Measurements from ENCODE around the gene CHRNA9.

CHRNA9 gene

DNA sequence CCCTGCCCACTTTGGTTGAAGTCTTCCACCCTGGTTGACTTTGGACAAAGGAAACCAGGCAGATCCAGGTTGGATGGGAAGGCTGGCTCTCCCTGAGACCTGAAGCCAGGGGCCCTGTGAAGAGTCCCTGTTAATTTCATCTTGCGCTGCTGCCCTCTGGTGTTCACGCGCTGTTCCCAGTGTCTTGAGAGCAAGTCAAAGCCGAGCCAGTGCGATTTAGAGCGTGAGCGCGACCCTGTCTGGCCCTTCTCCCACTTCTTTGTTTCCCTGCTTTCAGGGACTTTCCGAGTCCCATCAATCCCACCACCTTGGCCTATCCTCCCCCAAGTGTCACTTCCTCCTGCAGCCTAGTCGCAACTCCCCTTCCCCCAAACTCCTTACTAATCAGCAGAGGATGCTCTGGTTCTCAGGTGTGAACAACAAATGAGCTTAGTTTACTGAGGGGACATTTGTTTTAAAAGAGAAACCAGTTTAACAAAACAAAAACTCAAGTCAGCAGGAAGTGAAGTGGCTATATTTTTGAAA, 25.8 kb upstream of the CHRNA9 start:
- peak; percentile 86 for DNase-seq (ENCODE audit: low read depth)

DNA sequence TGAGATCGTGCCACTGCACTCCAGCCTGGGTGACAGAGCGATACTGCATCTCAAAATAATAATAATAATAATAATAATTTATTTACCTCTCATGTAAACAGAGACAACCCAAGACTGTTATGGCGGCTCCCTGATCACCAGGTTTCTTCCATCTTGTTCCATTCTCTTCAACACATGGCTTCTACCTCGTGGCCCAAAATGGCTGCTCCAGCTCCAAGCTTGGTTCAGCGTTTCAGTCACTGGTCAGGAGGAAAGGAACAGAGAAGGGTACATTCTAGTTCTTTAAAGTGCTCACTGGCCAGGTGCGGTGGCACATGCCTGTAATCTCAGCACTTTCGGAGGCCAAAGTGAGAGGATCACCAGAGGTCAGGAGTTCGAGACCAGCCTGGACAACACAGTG, 24.9 kb upstream of the CHRNA9 start:
- no peak for DNase-seq (ENCODE audit: low read depth)

DNA sequence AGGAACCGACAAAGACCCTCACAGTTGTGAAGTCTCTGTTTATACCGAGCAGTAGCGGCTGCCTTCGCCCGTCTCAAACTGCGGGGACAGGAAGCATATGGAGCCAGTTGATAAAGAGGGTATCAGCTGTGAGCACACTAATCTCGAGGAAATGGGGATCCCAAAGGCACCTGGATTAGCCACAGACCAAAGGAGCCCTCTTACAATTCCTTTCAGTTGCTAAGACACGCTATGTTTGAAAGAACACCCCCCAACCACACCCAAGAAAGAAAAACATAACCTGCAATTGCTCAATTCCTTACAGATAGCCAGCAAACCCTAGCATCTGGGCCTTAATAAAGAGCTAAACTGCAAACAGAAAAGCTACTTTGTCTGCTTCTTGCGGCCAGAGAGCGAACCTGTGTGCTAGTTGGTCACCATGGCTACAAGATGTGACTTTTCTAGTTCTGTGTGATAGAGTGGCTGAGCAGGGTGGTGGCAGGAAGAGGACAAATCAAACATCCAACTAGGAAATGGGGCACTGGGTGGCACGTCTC, 23.3 kb upstream of the CHRNA9 start:
- no peak for DNase-seq (ENCODE audit: low read depth)

DNA sequence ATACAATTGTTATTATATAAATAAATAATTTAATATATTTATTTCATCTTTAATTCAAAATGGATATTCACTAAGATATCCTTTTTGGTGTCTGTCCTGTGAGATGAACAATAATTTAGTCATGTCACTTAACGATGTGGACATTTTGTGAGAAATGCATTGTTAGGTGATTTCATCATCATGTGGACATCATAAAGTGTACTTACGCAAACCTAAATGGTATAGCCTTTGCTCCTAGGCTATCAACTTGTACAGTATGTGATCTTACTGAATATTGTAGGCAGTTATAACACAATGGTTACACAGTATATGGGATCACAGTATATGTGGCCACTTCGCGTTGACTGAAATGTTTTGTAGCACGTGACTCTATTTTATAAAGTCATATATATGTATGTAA, 20.2 kb upstream of the CHRNA9 start:
- DNase-seq (ENCODE audit: low read depth): no peak

DNA sequence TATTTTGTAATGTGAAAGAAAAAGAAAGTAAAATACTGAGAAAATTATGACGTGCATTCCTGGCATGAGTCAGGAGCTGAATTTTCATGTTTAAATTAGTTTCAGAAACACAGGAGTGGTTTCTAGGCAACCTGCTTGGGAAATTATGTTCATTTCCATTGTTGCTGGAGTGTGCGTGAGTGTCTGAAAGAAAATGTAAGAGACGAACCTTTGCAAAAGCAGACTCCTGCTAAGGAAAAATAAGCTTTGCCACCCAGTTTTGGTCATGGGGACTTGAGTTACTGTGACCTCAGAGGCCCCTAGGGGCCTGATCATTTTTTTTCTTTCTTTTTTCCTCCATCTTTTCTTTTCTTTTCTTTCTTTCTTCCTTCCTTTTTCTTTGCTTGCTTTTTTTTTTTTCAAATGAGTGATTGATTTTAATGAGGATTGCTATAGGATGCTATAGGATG, 18.8 kb upstream of the CHRNA9 start:
- no peak for DNase-seq (ENCODE audit: low read depth)

DNA sequence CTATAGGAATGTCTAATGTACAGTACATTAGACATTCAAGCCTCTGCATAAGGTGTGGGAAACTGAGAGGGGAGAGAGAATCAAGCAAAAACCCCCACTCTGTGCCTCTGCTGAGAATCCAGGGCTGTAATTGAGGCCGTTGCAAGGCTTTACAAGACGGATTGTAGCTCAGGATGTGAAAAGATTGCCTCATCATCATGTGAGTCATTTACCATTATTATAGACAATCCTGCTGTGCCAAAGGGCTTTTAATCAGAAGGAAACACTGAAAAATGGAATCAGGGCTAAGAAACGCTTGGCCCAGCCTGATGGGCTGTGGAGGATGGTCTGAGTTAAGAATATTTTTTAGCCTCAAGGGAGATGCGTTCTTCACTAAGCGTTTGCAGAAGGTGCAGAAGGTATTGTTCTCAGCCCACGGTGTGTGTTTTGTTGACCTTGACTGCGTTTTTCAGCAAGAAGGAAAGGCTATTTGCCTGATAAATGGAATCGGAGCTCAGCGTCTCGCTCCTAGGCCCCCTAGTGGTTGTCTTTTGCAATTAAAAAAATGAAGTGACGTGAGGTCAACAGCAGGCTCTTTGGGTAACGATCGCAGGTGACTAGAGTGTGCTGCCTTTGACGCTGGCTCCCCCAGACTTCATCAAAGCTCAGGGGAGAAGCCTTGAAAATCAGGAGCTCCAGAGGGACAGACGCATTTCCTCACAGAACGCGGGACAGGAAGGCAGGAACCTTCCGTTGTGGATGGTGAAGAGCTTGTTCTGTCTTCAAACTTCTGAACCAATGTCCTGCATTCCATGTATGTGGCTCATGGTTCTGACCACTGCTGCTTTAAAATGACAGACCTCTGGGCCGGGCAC, 18.1 kb upstream of the CHRNA9 start:
- DNase-seq (ENCODE audit: low read depth): peak; percentile 47

DNA sequence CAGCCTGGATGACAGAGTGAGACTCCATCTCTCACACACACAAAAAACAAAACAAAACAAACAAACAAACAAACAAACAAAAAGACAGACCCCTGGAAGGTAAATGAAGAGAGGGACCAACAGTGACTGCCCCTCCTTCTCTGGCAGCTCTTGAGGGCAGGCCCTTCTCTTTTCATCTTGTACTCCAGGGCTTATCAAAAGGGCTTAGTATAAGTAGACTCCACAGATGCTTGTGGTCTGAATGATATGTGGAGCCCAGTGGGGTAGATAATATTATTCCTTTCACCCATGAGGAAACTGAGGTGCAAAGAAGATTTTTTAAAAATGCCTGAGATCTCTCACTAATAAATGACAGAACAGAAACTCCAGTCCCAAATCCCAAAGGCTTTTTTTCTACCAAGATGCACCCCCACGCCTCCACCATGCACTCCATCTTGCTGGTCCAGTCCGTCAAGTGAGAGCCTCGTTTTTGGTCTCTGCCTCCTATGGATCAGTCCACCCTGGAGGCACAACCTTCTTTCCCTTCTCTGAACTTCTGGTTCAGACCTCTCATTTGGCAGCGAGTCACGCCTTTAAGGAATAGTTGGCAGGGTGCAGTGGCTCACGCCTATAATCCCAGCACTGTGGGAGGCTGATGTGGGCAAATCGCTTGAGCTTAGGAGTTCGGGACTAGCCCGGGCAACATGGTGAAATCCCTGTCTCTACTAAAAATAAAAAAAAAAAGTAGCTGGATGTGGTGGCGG, 17.0 kb upstream of the CHRNA9 start:
- no peak for DNase-seq (ENCODE audit: low read depth)

DNA sequence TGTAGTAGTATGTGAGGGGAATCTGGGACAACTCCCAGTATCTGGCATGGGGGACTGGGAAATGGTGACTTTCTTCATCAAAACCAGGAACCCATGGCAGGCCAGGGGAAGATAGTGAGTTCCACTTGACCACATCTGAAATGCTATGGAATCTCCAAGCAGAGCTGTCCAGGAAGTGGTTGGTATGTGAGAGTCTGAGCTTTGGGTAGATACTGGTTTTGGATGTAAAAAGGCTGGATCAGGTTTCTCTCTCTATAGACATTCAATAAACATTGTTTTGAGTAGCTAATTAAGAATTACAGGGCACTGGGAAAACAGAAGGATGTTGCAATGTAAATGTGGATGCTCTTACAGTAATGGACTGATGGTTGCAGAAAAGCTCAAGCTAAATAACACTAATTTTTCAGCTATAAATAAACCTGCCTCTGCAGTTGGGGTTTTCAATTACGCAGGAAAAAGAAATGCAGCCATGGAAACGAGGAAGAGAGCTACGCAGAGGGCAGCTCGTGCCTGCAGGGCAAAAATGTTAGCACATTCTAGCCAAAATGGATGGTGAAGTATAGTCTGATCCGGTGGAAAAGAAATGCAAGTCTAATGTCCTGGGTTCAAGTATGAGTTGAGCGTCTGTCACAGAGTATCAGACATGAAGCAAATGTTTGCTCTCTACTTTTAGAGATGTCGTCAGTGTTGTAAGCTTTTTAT, 13.4 kb upstream of the CHRNA9 start:
- no peak for DNase-seq (ENCODE audit: low read depth)

DNA sequence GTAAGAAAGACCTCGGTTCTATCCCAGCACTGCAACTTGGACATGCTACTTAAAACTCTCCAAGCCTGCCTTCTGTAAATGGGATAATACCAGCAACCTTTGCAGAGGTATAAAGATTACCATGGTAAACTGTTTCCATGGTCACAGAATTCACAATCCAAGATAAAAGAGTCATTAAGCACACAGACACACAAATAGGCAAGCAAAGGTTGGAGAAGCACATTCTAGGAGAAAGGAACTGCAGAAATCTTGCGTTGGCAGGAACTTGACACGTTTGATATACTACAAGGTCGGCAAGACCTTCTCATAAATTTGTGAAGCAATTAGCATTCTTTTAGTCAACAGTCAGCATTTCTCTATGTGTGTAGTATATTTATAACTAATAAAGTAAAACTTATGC, 12.3 kb upstream of the CHRNA9 start:
- no peak for DNase-seq (ENCODE audit: low read depth)

DNA sequence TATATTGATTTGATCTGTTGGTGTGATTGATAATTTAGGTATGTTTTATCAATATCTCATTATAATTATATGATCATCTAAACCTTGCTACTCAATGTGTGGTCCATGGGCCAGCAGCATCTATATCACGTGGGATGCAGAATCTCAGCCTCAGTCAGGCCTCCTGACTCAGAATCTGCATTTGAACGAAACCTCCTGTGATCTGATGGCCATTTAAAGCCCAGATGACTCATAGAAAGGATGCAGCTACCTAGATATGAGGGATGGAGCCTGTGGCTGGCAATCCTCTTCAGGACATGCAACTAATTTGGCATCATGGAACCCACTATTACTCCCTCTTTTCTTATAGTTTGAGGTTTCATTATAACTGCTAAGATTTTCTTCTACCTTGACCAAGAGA, 11.3 kb upstream of the CHRNA9 start:
- DNase-seq (ENCODE audit: low read depth): no peak

DNA sequence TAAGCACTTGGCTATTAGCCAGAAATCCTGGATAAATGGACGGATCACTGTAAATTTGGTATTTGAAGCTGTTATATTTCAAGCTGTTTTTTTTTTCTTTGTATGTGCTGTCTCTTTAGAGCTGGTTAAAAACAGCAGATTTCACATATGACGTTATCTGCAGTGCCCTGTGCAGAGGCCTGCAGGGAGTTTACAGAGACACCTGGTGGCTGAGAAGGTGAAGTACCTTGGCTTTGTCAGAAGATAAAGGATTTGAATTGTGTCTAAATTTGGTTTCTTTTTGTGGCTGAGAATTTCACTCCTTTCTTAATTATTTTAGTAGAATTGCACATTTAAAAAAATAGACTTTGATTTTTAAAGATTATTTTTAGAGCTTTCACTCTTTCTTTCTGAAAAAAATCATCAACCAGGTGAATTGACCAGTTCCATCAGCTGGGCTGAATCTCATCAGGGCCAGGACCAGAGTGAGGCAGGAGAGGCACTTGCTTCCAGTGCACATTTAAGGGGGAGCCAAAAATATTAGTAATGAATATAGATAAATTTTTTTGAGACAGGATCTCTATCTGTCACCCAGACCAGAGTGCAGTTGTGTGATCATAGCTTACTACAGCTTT, 9.6 kb upstream of the CHRNA9 start:
- DNase-seq (ENCODE audit: low read depth): peak; percentile 40

DNA sequence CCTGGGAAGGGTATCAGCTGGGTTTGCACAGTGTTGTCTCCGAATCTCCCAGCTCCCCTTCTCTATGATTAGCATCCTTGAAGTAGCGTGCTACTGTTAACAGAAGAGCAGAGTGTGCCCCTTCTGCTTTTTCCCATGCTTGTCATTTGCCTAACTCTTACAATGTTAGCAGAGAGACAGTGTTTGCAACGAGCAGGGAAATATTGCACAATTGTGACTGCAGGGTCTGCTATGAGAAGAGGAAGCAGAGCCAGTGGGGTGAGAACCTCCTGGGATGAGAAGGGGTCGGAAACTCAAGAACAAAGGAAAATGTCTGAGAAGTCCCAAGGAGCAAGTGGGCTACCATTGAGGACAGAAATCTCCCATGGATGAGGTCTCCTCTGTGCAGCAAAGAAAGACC, 7.8 kb upstream of the CHRNA9 start:
- DNase-seq (ENCODE audit: low read depth): no peak

DNA sequence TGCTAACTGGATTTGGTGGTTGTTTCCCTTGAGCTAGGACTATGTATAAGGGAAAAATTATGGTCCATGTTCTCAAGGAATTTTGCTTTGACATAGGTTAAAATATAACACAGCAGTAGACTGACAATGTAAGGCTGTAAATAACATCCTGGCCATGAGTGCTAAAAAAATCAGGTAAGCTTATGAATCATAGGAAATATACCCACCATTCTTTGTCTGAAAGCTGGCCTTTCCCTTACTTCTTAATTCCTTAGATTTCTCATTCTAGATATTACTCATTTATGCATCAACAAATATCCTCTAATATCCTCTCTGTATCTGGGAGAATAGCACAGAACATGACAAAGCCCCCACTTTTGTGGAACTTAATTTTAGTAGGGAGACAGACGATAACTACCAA, 6.8 kb upstream of the CHRNA9 start:
- no peak for DNase-seq (ENCODE audit: low read depth)

DNA sequence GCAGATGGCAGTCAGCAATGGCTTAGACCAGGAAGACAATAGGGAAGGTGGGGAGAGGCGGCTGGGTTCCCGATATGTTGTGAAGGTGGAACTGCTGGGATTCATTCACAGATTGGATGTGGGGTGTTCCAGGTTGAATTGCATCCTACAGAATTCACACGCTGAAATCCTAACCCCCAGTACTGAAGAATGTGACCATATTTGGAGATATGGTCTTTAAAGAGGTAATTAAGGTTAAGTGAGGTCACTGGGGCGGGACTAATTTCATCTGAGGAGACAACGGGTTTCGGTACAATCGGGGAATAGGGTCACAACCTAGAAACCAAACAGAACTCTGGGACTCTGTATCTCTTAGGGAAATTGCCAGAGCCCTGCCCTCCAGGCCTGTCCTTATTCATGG, 5.3 kb upstream of the CHRNA9 start:
- no peak for DNase-seq (ENCODE audit: low read depth)

DNA sequence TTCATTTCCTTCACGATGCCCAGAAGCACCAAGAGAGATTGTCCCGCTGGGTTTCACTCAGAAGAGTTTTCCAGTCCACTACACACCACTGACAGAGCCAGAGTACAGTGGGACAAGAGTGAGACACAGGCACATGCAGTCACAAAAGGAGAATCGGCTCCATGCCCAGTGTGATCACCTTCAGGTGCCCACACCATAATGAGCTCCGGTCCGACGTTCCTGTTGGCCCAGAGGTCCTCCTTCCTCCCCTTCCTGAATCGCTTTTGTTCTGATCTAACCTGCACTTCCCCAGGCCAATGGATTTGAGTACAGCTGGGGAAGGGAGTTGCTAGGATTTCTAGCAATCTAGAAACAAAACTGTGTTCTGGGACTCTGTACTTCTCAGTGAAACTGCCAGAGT, 4.6 kb upstream of the CHRNA9 start:
- DNase-seq (ENCODE audit: low read depth): no peak

DNA sequence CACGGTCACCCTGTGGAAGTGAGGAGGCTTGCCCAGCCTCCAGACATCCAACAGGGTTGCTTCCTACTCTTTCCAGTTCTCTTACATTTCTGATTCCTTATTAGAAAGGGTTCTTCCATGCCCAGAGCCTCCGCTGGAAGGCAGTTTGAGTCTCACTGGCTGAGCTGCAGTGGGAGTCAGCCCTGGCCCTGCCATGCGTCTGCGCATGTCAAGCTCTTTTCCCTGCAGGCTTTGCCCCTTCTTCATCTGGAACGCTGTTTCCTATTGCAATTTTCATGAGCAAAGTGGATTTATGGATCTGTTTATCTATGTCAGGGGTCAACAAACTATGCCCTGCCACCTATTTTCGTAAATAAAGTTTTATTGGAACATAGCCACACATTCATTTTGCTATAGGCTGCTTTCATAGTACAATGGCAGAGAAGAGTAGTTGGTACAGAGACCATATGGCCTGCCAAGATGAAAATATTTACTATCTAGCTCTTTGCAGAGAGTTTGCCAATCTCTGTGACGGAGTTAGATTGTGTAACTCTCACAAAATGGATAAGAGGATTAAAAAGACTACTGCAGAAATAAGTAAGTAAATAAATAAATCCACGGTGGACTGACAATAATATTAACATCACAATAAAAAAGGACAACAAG, 3.9 kb upstream of the CHRNA9 start:
- no peak for DNase-seq (ENCODE audit: low read depth)

DNA sequence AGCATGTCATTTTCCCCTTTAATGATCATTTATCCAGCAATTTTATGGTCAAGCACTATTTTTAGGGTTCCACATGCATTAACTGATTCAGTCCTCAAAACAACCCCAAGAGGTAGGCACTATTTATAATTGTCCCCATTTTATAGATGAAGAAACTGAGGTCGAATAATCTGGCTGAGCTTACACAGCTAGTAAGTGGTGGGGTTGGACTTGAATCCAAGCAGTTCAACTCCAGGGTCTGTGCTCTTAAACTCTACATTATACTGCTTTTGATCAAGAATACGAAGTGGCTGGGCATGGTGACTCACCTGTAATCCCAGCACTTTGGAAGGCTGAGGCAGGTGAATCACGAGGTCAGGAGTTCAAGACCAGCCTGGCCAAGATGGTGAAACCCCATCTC, 3.2 kb upstream of the CHRNA9 start:
- no peak for DNase-seq (ENCODE audit: low read depth)

DNA sequence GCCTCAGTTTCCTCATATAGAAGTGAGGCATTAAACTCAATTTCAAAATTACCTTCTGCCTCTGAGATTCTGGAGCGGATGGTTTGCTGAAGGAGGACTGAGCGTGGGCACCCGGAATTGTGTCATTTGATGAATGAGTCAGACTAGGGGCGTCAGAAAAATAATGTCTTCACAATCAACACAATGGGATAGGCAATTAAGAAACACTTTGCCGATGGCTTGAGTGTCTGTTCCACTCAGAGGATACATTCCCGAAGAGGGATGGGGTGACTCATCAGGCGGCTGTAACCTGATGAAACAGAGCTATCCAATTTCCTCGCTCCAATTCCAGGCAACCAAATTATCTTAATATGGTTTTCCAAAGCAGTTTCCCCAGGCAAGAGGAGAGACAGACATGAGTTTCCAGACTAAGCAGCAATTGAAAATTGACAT, 1.2 kb upstream of the CHRNA9 start:
- DNase-seq (ENCODE audit: low read depth): no peak

DNA sequence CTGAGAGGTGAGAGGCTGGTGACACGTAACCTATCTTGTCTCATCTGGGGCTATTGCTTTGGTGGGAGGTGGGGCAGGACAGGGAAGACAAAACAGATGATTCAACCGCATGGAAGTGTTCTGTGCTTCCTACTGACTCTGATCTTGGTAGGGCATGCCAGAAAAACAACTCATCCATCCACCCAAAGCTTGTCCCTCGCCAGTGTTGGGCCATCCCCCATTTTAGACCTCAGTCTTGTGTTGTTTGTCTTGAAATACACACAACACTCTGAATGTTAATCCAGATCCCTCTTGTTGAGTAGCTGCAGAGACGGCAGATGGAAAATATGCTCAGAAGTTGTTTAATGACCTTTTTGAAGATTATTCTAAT, 377 bp downstream of the CHRNA9 start:
- no peak for DNase-seq (ENCODE audit: low read depth)

DNA sequence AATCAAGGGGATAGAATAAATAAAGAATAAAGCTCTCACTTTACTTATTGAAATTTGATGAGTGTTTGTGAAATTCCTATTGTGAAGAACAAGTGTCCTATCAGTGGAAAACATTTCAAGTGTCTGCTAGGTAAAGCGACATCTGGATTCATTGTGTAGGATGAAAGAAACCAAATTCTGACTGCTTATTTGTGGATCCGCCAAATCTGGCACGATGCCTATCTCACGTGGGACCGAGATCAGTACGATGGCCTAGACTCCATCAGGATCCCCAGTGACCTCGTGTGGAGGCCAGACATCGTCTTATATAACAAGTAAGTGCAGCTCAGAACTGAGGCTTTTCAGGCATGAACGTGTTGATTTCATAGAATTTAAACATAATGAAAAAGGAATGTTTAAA, 1.9 kb downstream of the CHRNA9 start:
- DNase-seq (ENCODE audit: low read depth): no peak

DNA sequence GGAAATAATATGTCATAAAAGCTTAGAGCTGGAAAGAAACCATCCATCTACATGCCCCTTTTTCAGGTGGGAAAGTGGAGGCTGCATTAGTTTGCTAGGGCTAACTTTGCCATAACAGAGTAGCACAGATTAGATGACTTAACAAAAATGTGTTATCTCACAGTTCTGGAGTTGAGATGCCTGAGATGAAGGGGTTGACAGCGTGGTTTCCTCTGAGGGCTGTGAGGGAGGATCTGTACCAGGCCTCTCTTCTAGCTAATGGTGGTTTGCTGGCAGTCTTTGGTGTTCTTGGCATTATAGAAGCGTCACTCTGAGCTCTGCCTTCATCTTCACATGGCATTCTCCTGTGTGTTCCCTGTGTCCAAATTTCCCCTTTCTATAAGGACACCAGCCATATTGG, 2.4 kb downstream of the CHRNA9 start:
- DNase-seq (ENCODE audit: low read depth): no peak

Data from activated T-cell treated with anti-CD3 and anti-CD28 coated beads for 24 hours (primary cell).